GM23338 (cell line): ENCODE data around the gene WTIP. TPM values are rescaled to one million over a fixed set of nuclear protein-coding genes. Genes with fewer than 3 reads are reported as not detected.
A peak's percentile ranks its signal among the peaks of the same experiment; 100 is the strongest.

Source experiments
- ATAC-seq: fragments of 200-7000 bp; cut with Tn5 transposase; 3 replicates; pipeline ENCODE4 v1.9.1; 2020
- DNase-seq: peaks from one replicate; pipeline ENCODE4 v3.0.0-alpha.2; 2015; ENCODE audit warnings: low spot score
- H2AFZ ChIP-seq: fragments of 200-600 bp; sonication (generic); 2 replicates; pipeline ENCODE4 v1.8.0; 2016; ENCODE audit warnings: antibody characterized with exemption, mild to moderate bottlenecking, moderate library complexity
- H3F3A ChIP-seq: fragments of 200-600 bp; sonication (generic); replicated peaks from 2 replicates; pipeline ENCODE4 v1.8.0; 2017; ENCODE audit warnings: antibody characterized with exemption, mixed run types, low read depth
- H3K27ac ChIP-seq: fragments of 200-600 bp; sonication (generic); 2 replicates; pipeline ENCODE4 v1.6.1; 2016; ENCODE audit warnings: low read depth
- H3K27me3 ChIP-seq: fragments of 200-600 bp; sonication (generic); 2 replicates; pipeline ENCODE4 v1.8.0; 2016; ENCODE audit warnings: mild to moderate bottlenecking, mixed run types, moderate library complexity; ENCODE audit not compliant: insufficient read depth
- H3K36me3 ChIP-seq: fragments of 200-600 bp; sonication (generic); 2 replicates; pipeline ENCODE4 v1.8.0; 2016; ENCODE audit warnings: mild to moderate bottlenecking; ENCODE audit not compliant: insufficient read depth
- H3K4me1 ChIP-seq: fragments of 200-600 bp; sonication (generic); 2 replicates; pipeline ENCODE4 v1.8.0; 2016; ENCODE audit warnings: mild to moderate bottlenecking, moderate library complexity; ENCODE audit not compliant: insufficient read depth
- H3K4me2 ChIP-seq: fragments of 200-600 bp; sonication (generic); 2 replicates; pipeline ENCODE4 v1.7.1; 2017; ENCODE audit warnings: mixed run types
- H3K4me3 ChIP-seq: fragments of 200-600 bp; sonication (generic); 2 replicates; pipeline ENCODE4 v1.6.1; 2016; ENCODE audit warnings: mixed run types
- H3K79me2 ChIP-seq: fragments of 200-600 bp; sonication (generic); replicated peaks from 2 replicates; pipeline ENCODE4 v1.8.0; 2017; ENCODE audit warnings: mild to moderate bottlenecking; ENCODE audit not compliant: insufficient read depth
- H3K9me2 ChIP-seq: fragments of 200-600 bp; sonication (generic); 2 replicates; pipeline ENCODE4 v1.8.0; 2017; ENCODE audit not compliant: insufficient read depth
- H4K20me1 ChIP-seq: fragments of 200-600 bp; sonication (generic); replicated peaks from 2 replicates; pipeline ENCODE4 v1.8.0; 2017; ENCODE audit warnings: mild to moderate bottlenecking; ENCODE audit not compliant: insufficient read depth
- H3K27ac Mint-ChIP-seq: 2 replicates; pipeline ENCODE4 v1.8.0; 2020; ENCODE audit warnings: inconsistent platforms, mild to moderate bottlenecking, moderate library complexity, mixed read lengths
- H3K27me3 Mint-ChIP-seq: 3 replicates; pipeline ENCODE4 v1.8.0; 2022; ENCODE audit warnings: low read depth, mild to moderate bottlenecking, moderate library complexity, mixed read lengths, inconsistent platforms; ENCODE audit not compliant: insufficient read depth, poor library complexity
- H3K36me3 Mint-ChIP-seq: 3 replicates; pipeline ENCODE4 v1.8.0; 2021; ENCODE audit warnings: low read depth, mild to moderate bottlenecking, inconsistent platforms, moderate library complexity, mixed read lengths
- H3K4me1 Mint-ChIP-seq: 3 replicates; pipeline ENCODE4 v1.8.0; 2020; ENCODE audit warnings: mild to moderate bottlenecking, inconsistent platforms, mixed read lengths
- H3K4me3 Mint-ChIP-seq: 3 replicates; pipeline ENCODE4 v1.8.0; 2021; ENCODE audit warnings: moderate library complexity, mild to moderate bottlenecking, inconsistent platforms, mixed read lengths
- H3K9me3 Mint-ChIP-seq: 3 replicates; pipeline ENCODE4 v1.8.0; 2020; ENCODE audit warnings: moderate library complexity, mild to moderate bottlenecking, inconsistent platforms, mixed read lengths
- CREB1 ChIP-seq: fragments of 250-450 bp; sonication (Bioruptor Pico); IDR thresholded peaks from 2 replicates; pipeline ENCODE4 v1.5.0; 2020; ENCODE audit warnings: low read depth, mild to moderate bottlenecking, moderate library complexity
- CTCF ChIP-seq, 2 experiments: fragments of 200-600 bp in 1 of 2; sonication (generic) in 1 of 2; conservative IDR thresholded peaks; 2 replicates each; pipeline versions ENCODE4 v1.5.1 to v1.6.1; 2016 to 2017; ENCODE audit warnings: antibody characterized with exemption in 2 of 2, low read depth in 2 of 2, mild to moderate bottlenecking in 2 of 2, moderate library complexity in 1 of 2
- ETS1 ChIP-seq: IDR thresholded peaks from 2 replicates; pipeline ENCODE4 v1.6.1; 2016; ENCODE audit warnings: antibody characterized with exemption
- EZH2 ChIP-seq: fragments of 200-600 bp; sonication (generic); IDR thresholded peaks from one replicate; pipeline ENCODE4 v1.8.0; 2017; ENCODE audit warnings: antibody characterized with exemption, mild to moderate bottlenecking, low read depth; ENCODE audit not compliant: unreplicated experiment
- EZH2phosphoT487 ChIP-seq: fragments of 200-600 bp; sonication (generic); IDR thresholded peaks from one replicate; pipeline ENCODE4 v1.8.1; 2018; ENCODE audit warnings: antibody characterized with exemption; ENCODE audit not compliant: unreplicated experiment
- JUNB ChIP-seq: IDR thresholded peaks from one replicate; pipeline ENCODE4 v1.6.1; 2016; ENCODE audit warnings: antibody characterized with exemption; ENCODE audit not compliant: unreplicated experiment
- NANOG ChIP-seq: IDR thresholded peaks from 2 replicates; pipeline ENCODE4 v1.6.1; 2016; ENCODE audit warnings: antibody characterized with exemption, borderline replicate concordance
- POLR2AphosphoS5 ChIP-seq: IDR thresholded peaks from 2 replicates; pipeline ENCODE4 v1.6.1; 2016; ENCODE audit warnings: antibody characterized with exemption, low read depth
- REST ChIP-seq: IDR thresholded peaks from one replicate; pipeline ENCODE4 v1.6.1; 2018; ENCODE audit warnings: antibody characterized with exemption; ENCODE audit not compliant: unreplicated experiment
- STAT1 ChIP-seq: IDR thresholded peaks from one replicate; pipeline ENCODE4 v1.6.1; 2016; ENCODE audit warnings: antibody characterized with exemption; ENCODE audit not compliant: unreplicated experiment
- ZNF114 ChIP-seq: fragments of 250-450 bp; sonication (Bioruptor Pico); IDR thresholded peaks from 2 replicates; pipeline ENCODE4 v1.5.0; 2020; ENCODE audit warnings: mild to moderate bottlenecking, moderate library complexity
- ZNF331 ChIP-seq: fragments of 250-450 bp; sonication (Bioruptor Pico); IDR thresholded peaks from 2 replicates; pipeline ENCODE4 v1.5.0; 2020; ENCODE audit warnings: low read depth, mild to moderate bottlenecking, moderate library complexity
- ZNF462 ChIP-seq: fragments of 250-450 bp; sonication (Bioruptor Pico); IDR thresholded peaks from 2 replicates; pipeline ENCODE4 v1.5.0; 2020; ENCODE audit warnings: mild to moderate bottlenecking, moderate library complexity
- polyA plus RNA-seq: library from polyadenylated mRNA; unstranded; fragments of >200 nt; fragmentation: Nextera tagmentation; extraction: Ambion mirVana; gene quantifications from 2 replicates; pipeline ENCODE4 v1.2.1, GENCODE V29; 2016
- total RNA-seq: library from RNA; depleted of rRNA; stranded (reverse); fragments of >200 nt; shearing (Covaris generic); gene quantifications from 2 replicates; pipeline ENCODE4 v1.2.3, GENCODE V29; 2014

Gene WTIP
- total and polyA plus RNA-seq, 2 experiments from 2014 or later: 0.47 to 8.9 TPM

GRCh38 chr19:34454685-34455084 is 26.9 kb upstream of the WTIP start:
- DNase-seq (no peak), ATAC-seq (no peak)
- H3K27me3 Mint-ChIP-seq: no peaks in the 10 kb centered on the region
- no peak overlapping the region for H3K4me3 ChIP-seq
- peaks cover 74% of the 10 kb centered on the region for H3K79me2 ChIP-seq
- H3K4me2 ChIP-seq: no peak overlapping the region
- H4K20me1 ChIP-seq: peaks cover 37% of the 10 kb centered on the region
- H2AFZ ChIP-seq: no peak overlapping the region
- no peak overlapping the region for H3K27ac ChIP-seq
- H3K36me3 ChIP-seq: peaks cover 70% of the 10 kb centered on the region
- TF ChIP-seq EZH2phosphoT487 (no peak), EZH2 (no peak), POLR2AphosphoS5 (no peak), CREB1 (CRISPR knock-in tag) (no peak), NANOG (no peak), ZNF114 (no peak), REST (no peak), STAT1 (no peak), ETS1 (no peak), ZNF331 (CRISPR knock-in tag) (no peak), JUNB (no peak), CTCF (conservative IDR thresholded peaks at IDR 0.05; ENCODE audit: low read depth in 2 of 2) (no peak), ZNF462 (CRISPR knock-in tag) (no peak)
- H3K27me3 ChIP-seq: no peaks in the 10 kb centered on the region
- no peaks in the 10 kb centered on the region for H3K9me2 ChIP-seq
- no peaks in the 10 kb centered on the region for H3K4me1 ChIP-seq
- no peaks in the 10 kb centered on the region for H3K9me3 Mint-ChIP-seq
- peaks cover 7% of the 10 kb centered on the region for H3F3A ChIP-seq
- H3K4me3 Mint-ChIP-seq: no peak overlapping the region
- peak overlapping the region; percentile 10; the same call in 1 of the 2 replicates for H3K27ac Mint-ChIP-seq
- H3K4me1 Mint-ChIP-seq: peaks cover 13% of the 10 kb centered on the region; the same call in 2 of the 3 replicates
- peaks cover 84% of the 10 kb centered on the region for H3K36me3 Mint-ChIP-seq
